HG03025 (cell line): ENCODE results near the gene FBXO15.
A peak's percentile ranks its signal among the peaks of the same experiment; 100 is the strongest.

Experiments used
- ATAC-seq: cut with Tn5 transposase; IDR thresholded peaks from one replicate; pipeline ENCODE4 v1.9.1; 2021; ENCODE audit warnings: mild to moderate bottlenecking, moderate library complexity; ENCODE audit not compliant: unreplicated experiment, low FRiP score

Gene FBXO15

DNA sequence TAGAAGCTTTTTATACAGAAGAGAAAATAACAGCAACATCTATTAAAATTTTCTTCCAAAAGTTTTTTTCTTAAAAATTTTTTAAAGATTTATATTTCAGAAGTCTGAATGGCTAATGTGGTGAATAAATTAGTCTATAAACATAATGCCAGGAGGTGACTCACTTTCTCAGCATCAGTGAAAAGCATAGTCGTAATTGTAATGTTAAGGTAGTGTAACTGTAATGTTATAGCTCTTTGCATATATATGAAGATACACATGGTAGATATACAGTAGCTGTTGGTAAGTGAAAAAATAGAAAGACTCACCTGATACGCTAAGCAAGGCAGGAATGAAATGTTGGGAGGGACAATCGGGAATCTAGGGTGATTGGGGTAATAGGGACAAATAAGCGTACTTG, 6.2 kb upstream of the FBXO15 start:
- no peak for ATAC-seq

DNA sequence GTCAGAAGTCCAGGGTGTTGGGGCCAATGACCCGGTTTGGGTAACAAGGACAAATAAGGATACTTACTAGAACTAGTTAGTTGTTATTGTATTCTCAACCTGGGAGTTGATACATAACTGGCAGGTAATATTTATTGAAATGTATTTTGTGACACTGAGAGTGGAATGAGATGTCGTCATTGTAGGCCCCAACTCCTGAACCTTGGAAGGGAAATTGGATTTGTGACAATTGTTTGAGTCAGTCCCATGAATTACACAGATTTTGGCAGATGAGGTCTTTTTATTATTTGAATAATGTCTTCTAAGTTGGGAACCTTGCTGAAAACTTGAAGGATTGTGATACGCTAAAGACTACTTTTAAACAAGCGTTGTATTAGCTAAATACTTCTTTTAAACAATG, 5.7 kb upstream of the FBXO15 start:
- no peak for ATAC-seq

DNA sequence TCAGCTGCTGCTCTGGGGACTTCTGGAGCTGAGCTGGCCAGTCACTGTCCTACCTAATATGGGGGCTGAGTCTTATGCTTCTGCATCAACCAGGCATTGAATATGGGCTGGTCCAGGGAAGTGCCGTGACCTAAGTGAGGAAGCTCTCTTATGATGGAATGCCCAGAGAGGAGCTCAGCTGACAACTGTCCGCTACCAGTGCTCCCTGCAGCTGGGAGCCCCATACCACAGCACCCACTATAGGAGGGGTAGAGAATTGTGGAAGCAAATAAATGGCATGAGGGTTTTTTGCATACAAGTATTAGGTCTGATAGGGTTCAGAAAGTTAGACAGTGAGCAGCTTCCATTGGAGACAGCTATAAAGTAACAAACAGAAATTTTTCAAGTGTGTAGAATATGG, 5.2 kb upstream of the FBXO15 start:
- no peak for ATAC-seq

DNA sequence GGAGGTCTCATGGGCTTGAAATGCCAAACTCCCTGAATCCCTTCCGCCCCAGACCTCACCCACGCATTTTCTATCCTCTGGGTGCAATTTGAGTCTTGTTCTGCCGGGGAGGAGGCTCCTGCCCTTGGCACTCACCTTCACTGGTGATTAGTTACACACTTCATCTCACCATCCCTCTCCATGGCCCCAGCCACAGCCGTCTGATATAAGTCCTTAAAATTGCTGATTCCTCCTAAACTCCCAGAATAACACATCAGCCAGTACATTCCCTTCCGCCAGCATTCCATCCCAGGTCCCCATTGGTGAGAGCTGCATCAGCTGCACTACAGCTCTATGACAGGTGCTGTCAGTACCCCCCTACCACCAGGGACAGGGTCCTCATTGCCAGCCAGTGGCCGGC, 4.6 kb upstream of the FBXO15 start:
- ATAC-seq, result no peak

DNA sequence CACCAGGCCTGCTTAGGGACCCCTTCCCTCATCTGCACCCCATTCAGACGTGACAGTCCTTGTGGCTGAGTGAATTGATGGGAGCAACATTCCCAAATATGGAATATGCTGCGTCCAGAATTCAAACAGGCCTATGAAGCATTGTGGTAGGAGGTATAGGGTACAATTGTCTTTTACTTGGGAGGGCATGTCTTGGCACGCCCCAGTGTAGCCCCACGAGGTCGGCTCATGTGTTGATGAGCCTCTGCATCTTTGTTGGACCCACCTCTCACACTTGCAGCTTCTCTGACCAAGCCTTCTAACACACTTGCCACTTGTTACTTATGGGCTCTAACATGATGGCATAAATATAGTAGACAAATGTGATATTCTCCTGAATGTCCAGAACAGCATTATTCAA, 2.2 kb upstream of the FBXO15 start:
- no peak for ATAC-seq

DNA sequence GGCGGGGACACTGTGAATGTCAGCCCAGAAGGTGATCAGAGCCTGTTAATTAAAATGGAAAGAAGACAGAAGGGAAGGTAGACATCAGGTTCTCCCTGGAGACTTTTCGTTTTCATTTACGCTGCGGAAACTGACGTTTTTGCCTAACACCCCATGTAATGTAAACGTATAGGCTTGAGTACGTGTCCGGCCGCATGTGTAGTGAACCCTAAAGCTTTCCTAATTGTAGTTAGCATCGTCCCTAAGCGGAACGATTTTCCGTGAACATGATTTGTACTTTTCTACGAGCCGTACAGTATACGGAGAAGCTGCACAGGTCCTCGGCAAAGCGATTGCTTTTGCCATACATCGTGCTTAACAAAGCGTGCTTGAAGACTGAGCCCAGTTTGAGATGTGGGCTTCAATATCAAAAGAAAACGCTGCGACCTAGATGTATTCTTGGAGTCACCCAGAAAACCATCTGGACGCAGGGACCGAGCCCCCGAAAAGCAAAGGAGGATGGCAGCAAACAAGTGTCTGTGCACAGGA, 973 bp upstream of the FBXO15 start:
- peak; percentile 4 for ATAC-seq

DNA sequence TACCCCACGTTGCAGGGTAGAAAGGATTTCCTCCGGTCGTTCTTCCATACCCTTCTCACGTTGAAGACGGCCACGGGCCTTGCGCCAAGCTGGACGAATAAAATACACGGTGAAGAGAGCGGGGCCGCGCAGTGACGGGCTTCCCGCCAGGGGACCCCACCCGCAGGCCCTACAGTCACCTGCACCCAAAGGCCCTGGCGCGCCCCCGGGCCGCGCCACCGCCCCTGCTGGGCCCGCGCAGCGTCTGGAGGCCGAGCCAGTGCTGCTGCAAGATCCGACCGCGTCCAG, 199 bp downstream of the FBXO15 start:
- no peak for ATAC-seq

DNA sequence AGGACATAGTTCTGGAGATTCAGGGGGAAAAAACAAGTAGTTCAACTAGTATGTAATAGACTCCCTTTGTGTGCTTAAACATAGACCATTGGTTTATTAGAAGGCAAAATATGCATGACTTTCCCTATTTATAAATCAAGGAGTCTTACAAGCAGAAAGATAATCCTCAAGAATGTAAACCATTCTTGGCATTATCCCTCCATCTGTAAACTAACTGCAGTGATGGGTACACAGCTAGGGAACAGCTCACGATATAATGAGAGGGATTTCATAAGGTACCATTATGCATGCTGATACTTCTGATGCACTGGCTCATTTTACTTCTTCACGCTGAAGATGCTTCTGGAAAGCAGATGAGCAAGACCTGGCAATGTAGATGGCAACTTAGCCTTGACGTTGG, 878 bp downstream of the FBXO15 start:
- no peak for ATAC-seq

DNA sequence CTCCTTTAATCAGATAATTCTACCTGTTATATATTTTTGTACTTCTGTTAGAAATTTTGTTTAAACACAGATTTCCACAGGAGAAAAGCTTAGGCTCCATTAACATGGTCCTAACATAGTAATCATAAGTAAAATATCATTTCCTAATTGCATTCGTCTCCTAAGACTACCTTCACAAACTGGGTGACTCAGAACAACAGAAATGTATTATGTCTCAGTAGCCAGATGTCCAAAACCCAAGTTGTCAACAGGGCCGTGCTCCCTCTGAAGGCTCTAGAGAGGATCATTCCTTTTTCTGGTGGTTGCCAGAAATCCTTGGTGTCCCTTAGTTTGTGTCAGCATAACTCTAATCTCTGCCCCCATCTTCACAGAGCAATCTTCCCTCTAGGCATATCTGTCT, 5.4 kb downstream of the FBXO15 start:
- no peak for ATAC-seq

DNA sequence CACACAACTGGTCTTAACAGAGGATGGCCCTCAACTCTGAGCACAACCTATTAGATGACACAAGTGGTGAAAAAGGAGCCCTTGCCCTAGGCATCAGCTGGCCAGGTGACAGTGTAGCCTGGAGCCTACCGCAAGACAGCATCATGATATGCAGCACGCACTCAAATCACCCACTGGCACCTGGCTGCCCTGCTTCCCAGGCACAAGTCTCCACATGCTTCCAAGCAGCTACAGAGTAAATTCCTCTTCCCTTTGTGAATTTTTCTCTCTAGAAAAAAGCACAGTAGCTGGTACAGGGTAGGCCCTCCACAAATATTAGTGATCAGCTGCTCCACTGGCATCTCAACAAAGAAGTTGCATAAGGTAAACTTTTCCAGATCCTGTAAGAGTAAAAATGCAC, 6.0 kb downstream of the FBXO15 start:
- no peak for ATAC-seq

DNA sequence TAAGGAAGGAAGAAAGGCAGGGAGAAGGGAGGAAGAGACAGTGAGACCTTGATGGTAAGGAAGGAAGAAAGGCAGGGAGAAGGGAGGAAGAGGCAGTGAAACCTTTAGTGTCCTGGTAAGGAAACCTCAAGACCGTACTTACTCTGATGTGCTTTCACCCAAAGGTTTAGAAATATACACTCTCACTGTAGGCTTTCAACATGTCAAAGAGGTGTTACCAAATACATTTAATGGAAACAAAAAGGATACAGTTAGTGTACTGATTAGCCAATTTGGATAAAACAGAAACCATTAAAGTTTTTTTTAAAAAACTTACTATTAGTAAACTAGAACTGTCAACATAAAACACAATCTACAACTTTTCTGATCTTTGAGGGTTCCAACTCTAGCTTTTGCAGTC, 7.1 kb downstream of the FBXO15 start:
- ATAC-seq, result no peak

DNA sequence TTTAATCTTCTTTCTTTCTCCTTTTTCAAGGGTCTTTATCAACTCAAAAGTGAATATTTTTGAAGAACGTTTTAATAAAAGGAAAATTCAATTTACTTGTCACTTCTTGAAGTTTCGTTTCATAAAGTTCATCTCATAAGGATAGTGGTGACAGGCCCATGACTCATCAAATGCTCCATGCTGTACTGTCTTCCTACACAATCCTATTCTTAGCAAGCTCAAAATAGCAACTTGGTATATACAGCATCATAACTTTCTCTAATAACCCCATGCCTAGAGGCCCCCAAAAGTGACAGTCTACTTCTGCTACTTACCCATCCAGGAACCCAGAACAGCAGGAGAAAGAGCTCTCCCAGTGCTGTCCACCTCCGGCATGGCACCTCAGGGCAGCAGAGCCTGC, 7.7 kb downstream of the FBXO15 start:
- ATAC-seq, result no peak

DNA sequence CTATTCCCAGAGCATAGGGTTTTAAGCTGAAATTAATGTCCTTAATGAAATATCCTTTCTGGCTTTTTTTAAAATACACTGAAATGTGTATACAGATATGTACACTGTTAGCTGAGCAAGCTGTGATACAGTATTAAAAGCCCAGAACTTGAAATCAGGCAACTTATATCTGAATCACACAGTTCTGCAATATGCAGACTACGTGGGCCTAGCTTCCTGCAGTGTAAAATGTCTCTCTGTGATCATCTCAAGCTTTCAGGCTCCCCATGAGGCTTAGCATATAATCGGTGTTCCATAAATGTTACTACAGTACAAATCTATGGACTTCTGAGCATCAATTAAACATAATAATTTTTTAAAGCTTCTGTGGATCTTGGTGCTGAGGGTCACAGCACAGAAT, 8.2 kb downstream of the FBXO15 start:
- ATAC-seq, result no peak

DNA sequence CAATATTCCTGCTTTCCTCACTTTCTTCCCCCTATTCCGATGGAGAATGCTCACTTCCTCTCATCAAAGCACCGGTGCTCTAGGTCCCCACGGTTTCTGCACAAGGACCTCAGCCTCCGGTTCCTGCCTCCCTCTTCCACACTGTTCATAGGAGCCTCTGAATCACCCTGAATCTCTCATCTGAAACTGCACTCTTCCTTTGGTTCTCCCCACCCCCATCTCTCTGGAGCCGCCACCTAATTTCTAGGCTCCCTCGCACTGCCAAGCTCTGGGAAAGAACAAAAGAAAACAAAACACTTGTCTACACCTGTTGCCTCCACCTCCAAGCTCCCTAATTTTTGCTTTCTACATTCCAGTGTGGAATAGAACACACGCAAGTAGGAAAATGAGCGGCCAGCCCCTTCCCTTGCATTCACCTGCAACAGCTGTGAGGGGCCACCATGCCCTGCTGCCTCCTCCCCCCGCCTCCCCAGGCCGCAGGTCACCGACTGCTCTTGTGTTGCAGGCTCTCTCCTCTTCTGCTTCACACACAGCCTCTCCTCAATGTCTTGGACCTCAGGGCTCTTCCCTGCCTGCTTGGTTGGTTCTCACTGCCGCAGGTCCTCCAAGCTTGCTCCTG, 9.6 kb downstream of the FBXO15 start:
- ATAC-seq, result no peak

DNA sequence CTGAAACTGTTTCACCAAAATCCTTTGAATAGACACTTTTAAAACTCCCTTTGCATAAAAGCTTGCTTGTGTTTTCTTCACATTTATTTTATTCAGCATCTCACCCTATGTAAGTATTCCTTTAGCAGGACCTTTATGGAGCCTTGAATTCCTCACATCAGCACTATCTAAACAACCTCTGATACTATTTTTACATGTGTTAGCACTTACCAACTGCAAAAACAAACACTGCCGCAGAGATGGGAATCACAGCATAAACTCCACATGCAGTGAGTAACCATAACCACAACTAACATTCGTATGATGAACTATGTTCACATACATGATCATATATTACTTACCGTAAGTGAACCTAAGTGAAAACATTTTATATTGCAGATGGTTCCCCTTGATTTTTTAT, 15.4 kb downstream of the FBXO15 start:
- no peak for ATAC-seq

DNA sequence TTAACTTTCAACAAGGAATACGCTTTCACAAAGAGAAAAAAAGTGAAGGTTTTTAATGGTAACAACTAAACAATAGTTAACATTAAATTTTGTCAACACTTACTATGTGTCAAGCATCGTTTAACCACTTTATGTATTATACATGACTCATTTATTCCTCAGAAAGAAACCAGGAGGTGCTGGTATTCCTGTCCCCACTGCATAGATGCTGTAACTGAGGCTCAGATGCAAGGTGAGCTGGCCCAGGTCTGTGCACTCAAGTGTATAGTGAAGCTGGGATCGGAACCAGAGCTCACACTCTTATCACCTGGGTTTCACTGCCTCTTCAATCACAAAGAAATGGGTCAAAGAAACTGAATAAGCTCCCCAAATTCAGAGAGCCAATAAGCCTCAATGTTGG, 16.5 kb downstream of the FBXO15 start:
- ATAC-seq, result no peak

DNA sequence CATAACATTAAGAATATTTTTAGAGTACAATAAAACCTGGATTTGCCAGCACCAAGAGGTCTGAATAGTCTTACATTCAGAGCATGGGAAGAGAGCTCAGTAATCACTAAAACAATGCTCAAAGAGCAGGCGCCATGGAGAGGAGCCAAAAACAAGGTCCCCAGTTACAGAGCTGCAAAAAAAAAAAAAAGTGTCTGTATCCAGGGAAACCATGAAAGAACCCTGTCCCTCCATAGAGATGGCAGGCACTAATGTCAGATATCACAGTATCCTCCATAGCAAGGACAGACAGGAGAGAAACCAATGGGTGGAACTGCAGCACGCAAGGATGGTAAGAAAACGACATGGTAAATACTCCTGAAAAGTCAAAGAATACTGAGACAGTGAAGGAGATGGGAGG, 19.5 kb downstream of the FBXO15 start:
- ATAC-seq, result no peak

DNA sequence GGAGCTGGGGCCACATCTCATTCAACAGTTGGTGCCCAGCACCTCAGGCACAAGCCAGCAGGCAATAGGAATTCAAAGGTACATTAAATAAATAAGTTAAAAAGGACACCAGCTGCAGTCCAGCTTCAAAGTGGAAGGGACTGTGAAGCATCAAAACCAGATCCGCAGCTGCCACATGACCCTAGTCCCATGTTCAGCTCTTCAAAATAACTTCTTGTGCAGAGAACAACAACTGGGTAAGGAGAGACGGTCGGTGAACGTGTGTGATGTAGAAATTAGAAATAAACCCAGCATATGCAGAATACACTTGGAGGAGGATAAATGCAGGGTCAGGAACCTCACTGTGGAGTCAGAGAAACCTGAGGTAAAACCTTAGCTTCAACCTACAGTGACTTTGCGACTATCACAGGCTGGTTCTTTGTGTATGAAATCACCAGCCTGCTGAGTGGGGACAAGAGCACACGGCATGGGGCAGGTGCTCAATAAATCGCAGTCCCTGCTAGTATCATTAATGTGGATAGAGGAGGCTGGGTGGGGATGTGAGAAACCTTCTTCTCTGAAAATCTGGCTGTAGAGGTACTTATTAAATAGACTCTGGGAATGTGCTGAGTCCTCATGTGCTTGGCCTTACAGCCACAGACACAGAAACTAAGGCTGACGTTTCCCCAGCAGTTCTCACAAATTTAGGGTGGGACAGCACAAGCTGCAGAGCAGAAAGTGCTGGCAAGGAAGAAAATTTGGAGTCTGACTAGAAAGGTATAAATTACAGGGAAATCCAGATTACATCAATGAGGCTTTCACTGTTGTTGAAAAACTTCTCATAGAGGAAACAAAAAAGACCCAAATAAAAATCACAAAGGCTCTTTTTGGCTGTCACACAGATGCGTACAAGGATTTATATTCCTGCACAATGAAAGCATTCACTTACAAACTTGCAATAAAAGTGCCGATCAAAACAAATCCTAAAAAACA, 20.7 kb downstream of the FBXO15 start:
- no peak for ATAC-seq

DNA sequence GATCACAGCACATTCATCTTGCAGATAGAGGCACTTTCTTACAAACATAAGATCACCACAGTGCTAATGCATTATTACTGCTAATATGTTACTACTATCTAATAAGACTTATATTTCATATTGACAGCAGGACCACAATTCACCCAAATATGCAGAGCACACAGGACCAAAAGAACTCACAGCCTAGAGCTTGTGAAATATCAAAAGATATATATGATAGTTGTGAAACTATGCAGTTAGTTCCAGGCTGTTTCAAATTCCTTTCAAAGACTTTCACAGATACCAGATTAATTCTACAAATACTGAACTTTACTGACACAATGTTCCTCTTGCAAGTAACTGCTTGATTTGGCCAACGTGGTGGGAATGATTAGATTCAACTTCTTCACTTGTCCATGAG, 23.0 kb downstream of the FBXO15 start:
- ATAC-seq, result no peak

DNA sequence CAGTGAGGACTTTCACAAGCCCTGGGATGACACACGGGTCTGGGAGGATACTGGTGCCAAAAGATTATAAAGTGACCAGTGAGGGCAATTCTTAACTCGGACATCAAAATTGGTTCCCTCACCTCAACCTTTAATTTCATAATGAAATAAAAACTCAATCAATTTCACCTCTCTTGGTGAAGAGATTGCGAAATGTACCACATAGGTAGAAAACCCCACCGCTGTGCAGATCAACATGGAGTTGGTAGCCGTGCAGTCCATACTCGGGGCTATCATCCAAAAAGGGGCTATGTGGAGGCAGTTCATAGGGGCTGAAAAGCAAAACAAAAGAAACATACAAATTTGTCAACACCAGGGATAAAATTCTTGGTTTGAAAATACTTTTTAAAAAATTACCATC, 24.4 kb downstream of the FBXO15 start:
- ATAC-seq, result no peak

DNA sequence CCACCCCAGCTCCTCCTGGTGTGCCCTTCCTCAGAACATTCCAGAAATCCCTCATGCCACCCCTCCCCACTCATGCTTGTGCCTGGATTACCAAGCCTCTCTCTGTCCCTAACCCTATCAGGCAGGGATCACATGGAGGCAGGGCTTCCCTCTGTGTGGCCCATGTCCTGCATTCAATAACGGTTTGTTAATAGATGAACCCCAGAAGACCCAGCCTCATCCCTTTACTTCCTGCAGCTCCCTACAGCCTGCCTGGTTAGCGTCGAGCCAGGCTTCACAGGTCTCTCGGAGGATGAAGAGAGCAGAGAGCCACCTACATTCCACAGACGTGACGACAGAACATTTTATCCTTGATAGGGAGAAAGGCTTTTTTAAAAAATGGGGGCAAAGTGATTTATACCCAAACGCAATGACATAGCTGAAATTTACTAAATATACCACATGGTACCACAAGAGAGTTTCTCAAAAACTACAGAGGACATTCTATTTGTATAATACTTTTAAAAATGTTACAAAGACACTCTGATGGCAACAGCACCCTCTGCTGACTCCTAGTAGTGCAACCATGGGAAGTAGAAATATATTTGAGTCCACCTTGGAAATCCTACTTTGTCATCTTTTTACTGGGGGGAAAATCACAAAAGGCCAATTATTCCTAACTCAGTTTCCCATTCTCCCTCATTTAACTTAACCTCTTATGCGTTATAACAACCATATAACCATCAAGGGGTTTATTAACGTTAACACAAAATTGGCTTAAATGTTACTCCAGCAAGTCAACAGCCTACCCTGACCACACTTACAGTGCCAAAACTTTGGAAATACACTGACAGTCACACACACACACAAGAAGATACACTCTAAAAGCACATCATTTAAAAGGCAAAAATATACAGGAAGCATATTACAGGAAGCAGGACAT, 30.7 kb downstream of the FBXO15 start:
- ATAC-seq, result no peak
